ENCODE results near the gene PICALM.

GRCh38 chr11:85912414-85912813 lies 156.5 kb downstream of the PICALM start:
- TF ChIP-seq CTCF (IDR thresholded peaks at IDR 0.05), result no peak
- no peak for TF ChIP-seq POLR2A (IDR thresholded peaks at IDR 0.05)

Measured in adrenal gland (tissue), 5 donors.